Dedifferentiated amniotic fluid mesenchymal stem cell (primary cell): ENCODE results near the gene RNF113B.

Source experiments
- DNase-seq: peaks from one replicate; pipeline ENCODE4 v3.0.0-alpha.2; 2016; ENCODE audit errors: extremely low spot score

Gene RNF113B

GRCh38 chr13:98141509-98142379 is 35.3 kb downstream of the RNF113B start:
- DNase-seq, result no peak

GRCh38 chr13:98141091-98141490 is 36.0 kb downstream of the RNF113B start:
- no peak for DNase-seq

GRCh38 chr13:98134901-98135300 is 42.2 kb downstream of the RNF113B start:
- DNase-seq, result no peak

- no peak for DNase-seq
These were observed 43.1 kb downstream of the RNF113B start for GRCh38 chr13:98133946-98134345.

- DNase-seq, result no peak
These were observed 47.9 kb downstream of the RNF113B start for GRCh38 chr13:98129059-98129746.
